B cell (primary cell): ENCODE results near the gene NSFL1C.

Source experiments
- EZH2 ChIP-seq: IDR thresholded peaks from 2 replicates; pipeline ENCODE4 v1.6.1; 2012; ENCODE audit warnings: borderline replicate concordance, low read depth, mild to moderate bottlenecking, moderate library complexity, low read length; ENCODE audit not compliant: insufficient read depth, poor library complexity, severe bottlenecking
- TF ChIP-seq, protein P1 (sequence below): fragments of 200-600 bp; IDR thresholded peaks from one replicate; pipeline ENCODE4 v1.8.0; 2022; ENCODE audit warnings: antibody characterized with exemption, mild to moderate bottlenecking

DNA sequence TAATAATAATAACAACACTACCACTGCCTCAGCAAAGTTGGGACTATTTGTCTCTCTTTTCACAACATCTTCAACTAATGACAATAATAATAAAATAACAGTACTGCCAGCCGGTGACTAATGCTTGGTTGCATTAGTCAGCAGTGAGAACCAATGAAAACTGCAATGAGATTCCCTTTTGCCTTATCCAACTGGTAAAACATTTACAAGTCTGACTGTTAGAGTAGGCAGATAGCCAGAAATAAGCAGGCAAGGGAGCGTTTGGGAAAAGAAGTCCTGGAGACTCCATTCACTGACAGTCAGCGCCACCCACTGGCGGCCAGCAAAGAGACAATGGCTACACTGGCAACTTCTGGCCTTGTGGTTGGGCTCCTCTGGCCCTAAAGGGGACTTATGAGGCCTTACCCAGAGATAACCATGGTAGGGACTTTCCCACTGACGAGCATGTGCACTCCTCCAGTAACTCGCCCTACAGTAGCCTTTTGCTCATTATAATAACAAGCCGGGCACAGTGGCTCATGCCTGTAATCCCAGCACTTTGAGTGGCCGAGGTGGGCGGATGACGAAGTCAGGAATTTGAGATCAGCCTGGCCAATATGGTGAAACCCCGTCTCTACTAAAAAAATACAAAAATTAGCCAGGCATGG, 3.4 kb upstream of the NSFL1C start:
- TF ChIP-seq, protein P1, sequence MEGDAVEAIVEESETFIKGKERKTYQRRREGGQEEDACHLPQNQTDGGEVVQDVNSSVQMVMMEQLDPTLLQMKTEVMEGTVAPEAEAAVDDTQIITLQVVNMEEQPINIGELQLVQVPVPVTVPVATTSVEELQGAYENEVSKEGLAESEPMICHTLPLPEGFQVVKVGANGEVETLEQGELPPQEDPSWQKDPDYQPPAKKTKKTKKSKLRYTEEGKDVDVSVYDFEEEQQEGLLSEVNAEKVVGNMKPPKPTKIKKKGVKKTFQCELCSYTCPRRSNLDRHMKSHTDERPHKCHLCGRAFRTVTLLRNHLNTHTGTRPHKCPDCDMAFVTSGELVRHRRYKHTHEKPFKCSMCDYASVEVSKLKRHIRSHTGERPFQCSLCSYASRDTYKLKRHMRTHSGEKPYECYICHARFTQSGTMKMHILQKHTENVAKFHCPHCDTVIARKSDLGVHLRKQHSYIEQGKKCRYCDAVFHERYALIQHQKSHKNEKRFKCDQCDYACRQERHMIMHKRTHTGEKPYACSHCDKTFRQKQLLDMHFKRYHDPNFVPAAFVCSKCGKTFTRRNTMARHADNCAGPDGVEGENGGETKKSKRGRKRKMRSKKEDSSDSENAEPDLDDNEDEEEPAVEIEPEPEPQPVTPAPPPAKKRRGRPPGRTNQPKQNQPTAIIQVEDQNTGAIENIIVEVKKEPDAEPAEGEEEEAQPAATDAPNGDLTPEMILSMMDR: peak; percentile 34
- TF ChIP-seq EZH2: no peak
